BE2C (cell line): ENCODE results near the gene C13orf42.

Experiments
- DNase-seq: peaks from one replicate; pipeline ENCODE4 v3.0.0-alpha.2; 2020
- H3K27me3 ChIP-seq: fragments of 250-450 bp; sonication (Bioruptor Pico); 2 replicates; pipeline ENCODE4 v1.5.1; 2020; ENCODE audit warnings: mild to moderate bottlenecking
- H3K36me3 ChIP-seq: fragments of 250-450 bp; sonication (Bioruptor Pico); 2 replicates; pipeline ENCODE4 v1.5.1; 2020; ENCODE audit warnings: mild to moderate bottlenecking
- H3K4me1 ChIP-seq: fragments of 250-450 bp; sonication (Bioruptor Pico); 2 replicates; pipeline ENCODE4 v1.5.1; 2020
- H3K4me3 ChIP-seq: 2 replicates; pipeline ENCODE4 v1.5.1; 2011; ENCODE audit warnings: low read depth, low read length
- H3K9me3 ChIP-seq: fragments of 250-450 bp; sonication (Bioruptor Pico); 2 replicates; pipeline ENCODE4 v1.5.1; 2020
- TF ChIP-seq, protein P1 (sequence below): IDR thresholded peaks from 2 replicates; pipeline ENCODE4 v1.5.1; 2012; ENCODE audit warnings: mild to moderate bottlenecking, low read depth, low read length

C13orf42 gene

DNA sequence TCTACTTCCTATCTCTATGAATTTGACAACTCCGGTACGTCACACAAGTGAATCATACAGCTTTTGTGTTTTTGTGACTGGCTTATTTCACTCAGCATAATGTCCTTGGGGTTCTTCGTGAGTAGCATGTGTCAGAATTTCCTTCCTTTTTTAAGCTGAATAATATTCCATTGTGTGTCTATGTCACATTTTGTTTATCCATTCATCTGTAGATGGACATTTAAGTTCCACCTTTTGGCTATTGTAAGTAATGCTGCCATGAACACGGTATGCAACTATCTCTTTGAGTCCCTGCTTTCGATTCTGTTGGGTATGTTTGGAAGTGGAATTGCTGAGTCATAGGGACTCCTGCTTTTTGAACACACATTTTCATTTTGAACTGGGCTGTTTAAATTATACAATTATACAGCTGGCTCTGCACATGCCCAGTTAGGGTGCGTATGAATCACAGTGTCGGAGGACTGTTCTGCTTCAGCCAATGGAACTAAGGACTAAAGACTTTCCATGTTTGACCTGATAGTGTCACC lies 43.0 kb upstream of the C13orf42 start:
- H3K9me3 ChIP-seq: no peaks in the 10 kb centered on the region
- DNase-seq: no peak
- H3K4me3 ChIP-seq: no peak overlapping the region
- TF ChIP-seq, protein P1, sequence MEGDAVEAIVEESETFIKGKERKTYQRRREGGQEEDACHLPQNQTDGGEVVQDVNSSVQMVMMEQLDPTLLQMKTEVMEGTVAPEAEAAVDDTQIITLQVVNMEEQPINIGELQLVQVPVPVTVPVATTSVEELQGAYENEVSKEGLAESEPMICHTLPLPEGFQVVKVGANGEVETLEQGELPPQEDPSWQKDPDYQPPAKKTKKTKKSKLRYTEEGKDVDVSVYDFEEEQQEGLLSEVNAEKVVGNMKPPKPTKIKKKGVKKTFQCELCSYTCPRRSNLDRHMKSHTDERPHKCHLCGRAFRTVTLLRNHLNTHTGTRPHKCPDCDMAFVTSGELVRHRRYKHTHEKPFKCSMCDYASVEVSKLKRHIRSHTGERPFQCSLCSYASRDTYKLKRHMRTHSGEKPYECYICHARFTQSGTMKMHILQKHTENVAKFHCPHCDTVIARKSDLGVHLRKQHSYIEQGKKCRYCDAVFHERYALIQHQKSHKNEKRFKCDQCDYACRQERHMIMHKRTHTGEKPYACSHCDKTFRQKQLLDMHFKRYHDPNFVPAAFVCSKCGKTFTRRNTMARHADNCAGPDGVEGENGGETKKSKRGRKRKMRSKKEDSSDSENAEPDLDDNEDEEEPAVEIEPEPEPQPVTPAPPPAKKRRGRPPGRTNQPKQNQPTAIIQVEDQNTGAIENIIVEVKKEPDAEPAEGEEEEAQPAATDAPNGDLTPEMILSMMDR: no peak
- H3K27me3 ChIP-seq: no peaks in the 10 kb centered on the region
- H3K36me3 ChIP-seq: no peaks in the 10 kb centered on the region
- no peaks in the 10 kb centered on the region for H3K4me1 ChIP-seq

DNA sequence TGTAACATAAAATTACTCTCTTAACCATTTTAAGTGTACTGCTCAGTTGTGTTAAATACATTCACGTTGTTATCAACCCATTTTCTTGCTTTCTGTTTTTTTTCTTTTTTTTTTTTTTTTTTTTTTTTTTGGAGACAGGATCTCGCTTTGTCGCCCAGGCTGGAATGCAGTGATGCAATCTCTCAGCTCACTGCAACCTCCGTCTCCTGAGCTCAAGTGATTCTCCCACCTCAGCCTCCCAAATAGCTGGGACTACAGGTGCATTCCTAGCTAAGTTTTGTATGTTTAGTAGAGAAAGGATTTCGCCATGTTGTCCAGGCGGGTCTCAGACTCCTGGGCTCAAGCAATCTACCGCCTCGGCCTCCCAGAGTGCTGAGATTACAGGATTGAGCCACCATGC lies 42.5 kb upstream of the C13orf42 start:
- Histone ChIP-seq H3K4me1 (peaks cover 4% of the 10 kb centered on the region; the same call in 1 of the 2 replicates), H3K36me3 (no peaks in the 10 kb centered on the region), H3K4me3 (no peak overlapping the region), H3K9me3 (no peaks in the 10 kb centered on the region), H3K27me3 (no peaks in the 10 kb centered on the region)
- DNase-seq: no peak
- TF ChIP-seq, protein P1: no peak

DNA sequence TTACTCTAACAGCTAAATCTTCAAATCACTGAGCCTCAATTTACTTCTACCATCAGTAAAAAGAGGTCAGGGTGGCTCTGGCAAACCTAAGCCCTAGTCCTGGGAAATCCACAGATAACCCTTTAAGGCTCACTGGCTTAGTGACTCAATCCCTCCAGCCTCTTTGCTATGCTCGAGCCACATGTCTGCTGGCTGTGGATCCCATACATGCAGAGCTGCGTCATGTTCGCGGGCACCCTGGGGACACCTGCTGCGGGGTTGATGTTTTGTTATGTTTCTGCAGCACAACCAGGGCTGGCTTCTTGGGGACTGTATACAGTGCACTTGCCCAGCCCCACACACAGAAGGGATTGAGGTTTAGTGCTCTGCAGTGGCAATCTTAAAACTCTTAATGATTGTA lies 41.6 kb upstream of the C13orf42 start:
- TF ChIP-seq, protein P1: no peak

DNA sequence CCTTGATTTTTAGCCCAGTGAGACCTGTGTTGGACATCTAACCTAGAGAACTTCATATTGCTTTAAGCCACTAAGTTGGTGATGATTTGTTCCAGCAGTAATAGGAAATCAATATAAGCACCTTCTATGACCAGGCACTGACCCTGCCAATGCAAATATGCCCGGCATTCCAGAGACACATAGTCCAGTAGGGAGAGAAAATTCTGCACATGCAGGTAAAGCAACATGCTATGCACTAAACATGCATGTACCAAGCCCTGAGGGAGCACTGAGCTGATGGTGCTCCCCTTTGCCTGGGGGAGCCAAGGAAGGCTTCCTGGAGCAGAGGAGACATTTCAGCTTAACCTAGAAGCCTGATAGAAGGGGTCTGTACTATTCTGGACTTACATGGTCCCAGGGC lies 40.4 kb upstream of the C13orf42 start:
- Histone ChIP-seq H3K4me1 (peaks cover 4% of the 10 kb centered on the region; the same call in 1 of the 2 replicates), H3K4me3 (no peak overlapping the region), H3K27me3 (no peaks in the 10 kb centered on the region), H3K9me3 (no peaks in the 10 kb centered on the region), H3K36me3 (no peaks in the 10 kb centered on the region)
- TF ChIP-seq, protein P1: no peak
- DNase-seq: no peak

More for the DNA sequence above, 41.6 kb upstream of the C13orf42 start:
- DNase-seq: peak; percentile 16
- H3K4me3 ChIP-seq: no peak overlapping the region
- H3K4me1 ChIP-seq: peaks cover 4% of the 10 kb centered on the region; the same call in 1 of the 2 replicates
- H3K27me3 ChIP-seq: no peaks in the 10 kb centered on the region
- no peaks in the 10 kb centered on the region for H3K9me3 ChIP-seq
- H3K36me3 ChIP-seq: no peaks in the 10 kb centered on the region

DNA sequence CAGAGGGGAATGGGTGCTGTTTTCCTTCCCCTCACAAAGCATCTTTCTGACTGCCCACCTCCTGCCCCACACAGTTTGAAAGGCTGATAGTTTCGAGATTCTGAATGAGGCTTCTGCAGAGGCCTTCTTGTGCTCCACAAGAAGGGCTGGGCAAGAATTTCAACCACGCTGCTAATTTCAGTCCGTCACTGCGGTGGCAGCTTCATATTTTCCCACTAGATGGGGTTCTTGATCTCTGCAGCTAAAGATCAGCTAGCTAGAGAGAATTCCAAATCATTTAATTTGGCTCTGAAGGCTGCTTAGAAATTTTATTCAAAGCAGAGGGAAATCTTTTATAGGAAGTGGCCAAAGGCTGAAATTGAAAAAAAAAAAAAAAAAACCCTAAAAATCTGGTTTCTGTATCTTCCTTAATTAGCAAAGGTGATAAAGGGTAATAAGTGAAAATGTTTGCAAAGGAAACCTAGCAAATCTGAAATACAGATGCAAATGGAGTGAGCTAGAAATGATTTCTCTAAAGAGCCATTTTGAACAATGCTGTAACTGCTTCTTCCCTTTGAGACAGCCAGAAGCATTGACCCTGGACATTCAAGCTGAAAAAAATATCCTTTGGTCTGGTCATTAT lies 38.0 kb upstream of the C13orf42 start:
- H3K4me3 ChIP-seq: no peak overlapping the region
- peak; percentile 47 for DNase-seq

More for the DNA sequence above, 38.0 kb upstream of the C13orf42 start:
- Histone ChIP-seq H3K36me3 (no peaks in the 10 kb centered on the region), H3K27me3 (no peaks in the 10 kb centered on the region), H3K4me1 (peaks cover 4% of the 10 kb centered on the region; the same call in 1 of the 2 replicates), H3K9me3 (no peaks in the 10 kb centered on the region)
- TF ChIP-seq, protein P1: peak; percentile 88
